Colon (tissue), 2 donors: ENCODE results near the gene ETFB.

Experiments used
- FAIRE-seq: peaks from 2 replicates; lab custom pipeline; 2012; peaks lifted over from hg19 to GRCh38; lab: Jason Lieb, UNC
- donor health status: control.
- donor health status: control.

Gene ETFB

GRCh38 chr19:51351266-51351990 is 14.8 kb downstream of the ETFB start:
- no peak for FAIRE-seq

- FAIRE-seq: no peak
Measured at GRCh38 chr19:51347209-51347928, 18.8 kb downstream of the ETFB start.

- FAIRE-seq: no peak
Measured at GRCh38 chr19:51346742-51347141, 19.4 kb downstream of the ETFB start.

GRCh38 chr19:51345076-51345620 is 21.0 kb downstream of the ETFB start:
- FAIRE-seq: no peak

- no peak for FAIRE-seq
Measured at GRCh38 chr19:51342631-51343569, 23.3 kb downstream of the ETFB start.

- FAIRE-seq: no peak
Measured at GRCh38 chr19:51341976-51342580, 24.1 kb downstream of the ETFB start, which contains the start of gene VSIG10L. VSIG10L (minus strand) TSS chr19:51342139; CDS start chr19:51342124, 15 bp downstream.

- FAIRE-seq: no peak
Measured at GRCh38 chr19:51341066-51341465, 25.1 kb downstream of the ETFB start.

- no peak for FAIRE-seq
Measured at GRCh38 chr19:51339687-51340656, 26.2 kb downstream of the ETFB start.

GRCh38 chr19:51339313-51339686 is 26.9 kb downstream of the ETFB start:
- FAIRE-seq: no peak

- FAIRE-seq: no peak
Measured at GRCh38 chr19:51338563-51339312, 27.4 kb downstream of the ETFB start.

- no peak for FAIRE-seq
Measured at GRCh38 chr19:51337861-51338562, 28.2 kb downstream of the ETFB start.

GRCh38 chr19:51337141-51337860 is 28.9 kb downstream of the ETFB start:
- FAIRE-seq: no peak

GRCh38 chr19:51333836-51334460 is 32.2 kb downstream of the ETFB start:
- FAIRE-seq: no peak

- no peak for FAIRE-seq
Measured at GRCh38 chr19:51331716-51332115, 34.5 kb downstream of the ETFB start.

GRCh38 chr19:51331193-51331592 is 35.0 kb downstream of the ETFB start:
- no peak for FAIRE-seq

GRCh38 chr19:51330366-51330765 is 35.8 kb downstream of the ETFB start:
- FAIRE-seq: no peak

- FAIRE-seq: no peak
Measured at GRCh38 chr19:51329411-51329810, 36.8 kb downstream of the ETFB start.
